SU-DHL-6 (cell line): ENCODE data around the gene LPAR4.

ENCODE experiments used
- H2AFZ ChIP-seq: fragments of 200-600 bp; sonication (generic); 2 replicates; pipeline ENCODE4 v1.6.1; 2014; ENCODE audit warnings: low read depth, mild to moderate bottlenecking, moderate library complexity, mixed read lengths, antibody characterized with exemption, low read length; ENCODE audit not compliant: severe bottlenecking
- H3F3A ChIP-seq: fragments of 200-600 bp; shearing (Covaris generic); 2 replicates; pipeline ENCODE4 v1.6.0; 2016; ENCODE audit warnings: antibody characterized with exemption, mild to moderate bottlenecking; ENCODE audit not compliant: insufficient read depth
- H3K27ac ChIP-seq: fragments of 200-600 bp; sonication (generic); 2 replicates; pipeline ENCODE4 v1.5.1; 2016; ENCODE audit warnings: low read depth, mild to moderate bottlenecking, low read length, moderate library complexity, mixed read lengths
- H3K27me3 ChIP-seq: fragments of 200-600 bp; sonication (generic), shearing (Covaris generic); 2 replicates; pipeline ENCODE4 v1.6.0; 2014; ENCODE audit warnings: mild to moderate bottlenecking, low read length
- H3K36me3 ChIP-seq: fragments of 200-600 bp; sonication (generic); 2 replicates; pipeline ENCODE4 v1.6.1; 2014; ENCODE audit warnings: mild to moderate bottlenecking, low read length, mixed read lengths
- H3K4me2 ChIP-seq: fragments of 300-600, 200-600 bp; shearing (Covaris generic), sonication (generic); 2 replicates; pipeline ENCODE4 v1.6.0; 2014; ENCODE audit warnings: low read length, low read depth, mild to moderate bottlenecking; ENCODE audit not compliant: poor library complexity, severe bottlenecking
- H3K4me3 ChIP-seq: fragments of 200-600 bp; sonication (generic); 2 replicates; pipeline ENCODE4 v1.5.1; 2014; ENCODE audit warnings: antibody characterized with exemption, low read length, mild to moderate bottlenecking, mixed read lengths; ENCODE audit not compliant: insufficient read depth, poor library complexity, severe bottlenecking
- H3K79me2 ChIP-seq: fragments of 200-600 bp; sonication (generic); 2 replicates; pipeline ENCODE4 v1.6.1; 2014; ENCODE audit warnings: mild to moderate bottlenecking, low read length, moderate library complexity; ENCODE audit not compliant: insufficient read depth
- H3K9ac ChIP-seq: fragments of 200-600 bp; sonication (generic); 2 replicates; pipeline ENCODE4 v1.7.0; 2014; ENCODE audit warnings: mild to moderate bottlenecking, low read length
- H3K9me2 ChIP-seq: fragments of 200-600 bp; sonication (generic); replicated peaks from 2 replicates; pipeline ENCODE4 v1.6.1; 2014; ENCODE audit warnings: low read length; ENCODE audit not compliant: insufficient read depth
- H3K9me3 ChIP-seq: fragments of 200-600 bp; sonication (generic); 2 replicates; pipeline ENCODE4 v1.6.1; 2014; ENCODE audit warnings: low read length, mixed read lengths; ENCODE audit not compliant: insufficient read depth
- H4K20me1 ChIP-seq: fragments of 200-600 bp; sonication (generic); 2 replicates; pipeline ENCODE4 v1.6.1; 2014; ENCODE audit warnings: low read depth, mild to moderate bottlenecking, antibody characterized with exemption, low read length, moderate library complexity, mixed read lengths
- EZH2phosphoT487 ChIP-seq: fragments of 200-600 bp; sonication (generic), shearing (Covaris generic); conservative IDR thresholded peaks from 2 replicates; pipeline ENCODE4 v1.6.1; 2018; ENCODE audit warnings: mild to moderate bottlenecking, antibody characterized with exemption, low read length, moderate library complexity, mixed read lengths
- TF ChIP-seq, protein P1 (sequence below): fragments of 200-600 bp; sonication (generic); IDR thresholded peaks from one replicate; pipeline ENCODE4 v1.5.1; 2017; ENCODE audit warnings: antibody characterized with exemption, mild to moderate bottlenecking, low read length, moderate library complexity; ENCODE audit not compliant: insufficient read depth, poor library complexity, severe bottlenecking

Gene LPAR4, protein sequence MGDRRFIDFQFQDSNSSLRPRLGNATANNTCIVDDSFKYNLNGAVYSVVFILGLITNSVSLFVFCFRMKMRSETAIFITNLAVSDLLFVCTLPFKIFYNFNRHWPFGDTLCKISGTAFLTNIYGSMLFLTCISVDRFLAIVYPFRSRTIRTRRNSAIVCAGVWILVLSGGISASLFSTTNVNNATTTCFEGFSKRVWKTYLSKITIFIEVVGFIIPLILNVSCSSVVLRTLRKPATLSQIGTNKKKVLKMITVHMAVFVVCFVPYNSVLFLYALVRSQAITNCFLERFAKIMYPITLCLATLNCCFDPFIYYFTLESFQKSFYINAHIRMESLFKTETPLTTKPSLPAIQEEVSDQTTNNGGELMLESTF

DNA sequence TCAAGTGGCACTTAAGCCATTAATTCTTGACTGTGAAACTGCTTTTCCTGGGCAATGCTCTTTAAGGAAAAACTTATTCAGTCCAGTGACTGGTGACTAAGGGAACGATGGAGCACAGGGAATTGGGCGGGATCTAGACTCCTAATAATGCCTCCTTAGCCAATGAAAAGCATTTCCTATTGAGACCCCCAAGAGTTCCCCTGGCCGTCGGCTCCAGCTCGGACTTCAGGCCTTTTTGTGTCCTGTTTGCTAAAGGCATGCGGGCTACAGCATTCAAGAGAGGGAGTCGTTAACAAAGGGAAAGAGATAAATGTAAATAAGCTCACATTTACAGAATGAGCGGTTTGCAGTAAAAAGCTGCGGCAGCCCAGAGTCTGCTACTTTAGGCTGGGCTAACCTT lies at the start of gene LPAR4:
Gene LPAR4 (plus strand): TSS at position 232 of the 400 bp plus-strand sequence. CDS start 7,150 bp downstream, outside the sequence.
- H3K9ac ChIP-seq = no peak within 1 kb of the TSS

DNA sequence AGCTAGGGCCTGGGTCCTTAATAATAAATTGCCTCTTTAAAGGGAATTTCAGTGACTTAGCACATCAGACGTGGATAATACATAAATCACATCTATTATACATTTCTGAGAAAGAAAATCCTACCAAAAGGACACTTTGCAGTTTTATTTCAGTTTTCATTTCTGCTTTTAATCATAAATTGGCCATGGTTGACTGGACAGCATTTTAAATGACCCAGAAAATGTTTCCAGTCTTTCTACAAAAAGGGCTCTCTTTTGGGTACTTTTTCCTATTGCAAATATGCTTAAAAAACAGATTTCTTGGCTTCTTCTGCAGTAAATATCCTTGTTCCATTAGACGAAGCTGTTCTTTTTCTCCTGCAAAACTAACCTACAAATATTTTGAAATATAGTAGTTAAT lies 41.4 kb upstream of the LPAR4 start:
- Histone ChIP-seq H3K9me2 (no peaks in the 10 kb centered on the region), H3K4me3 (no peak overlapping the region), H3K36me3 (no peaks in the 10 kb centered on the region), H3K9ac (no peak overlapping the region), H3K27ac (no peak overlapping the region), H4K20me1 (no peaks in the 10 kb centered on the region), H3K4me2 (no peak overlapping the region), H3K9me3 (no peaks in the 10 kb centered on the region), H3K79me2 (no peaks in the 10 kb centered on the region), H3K27me3 (no peaks in the 10 kb centered on the region), H2AFZ (no peak overlapping the region), H3F3A (no peaks in the 10 kb centered on the region)
- no peak for TF ChIP-seq EZH2phosphoT487
- TF ChIP-seq, protein P1, sequence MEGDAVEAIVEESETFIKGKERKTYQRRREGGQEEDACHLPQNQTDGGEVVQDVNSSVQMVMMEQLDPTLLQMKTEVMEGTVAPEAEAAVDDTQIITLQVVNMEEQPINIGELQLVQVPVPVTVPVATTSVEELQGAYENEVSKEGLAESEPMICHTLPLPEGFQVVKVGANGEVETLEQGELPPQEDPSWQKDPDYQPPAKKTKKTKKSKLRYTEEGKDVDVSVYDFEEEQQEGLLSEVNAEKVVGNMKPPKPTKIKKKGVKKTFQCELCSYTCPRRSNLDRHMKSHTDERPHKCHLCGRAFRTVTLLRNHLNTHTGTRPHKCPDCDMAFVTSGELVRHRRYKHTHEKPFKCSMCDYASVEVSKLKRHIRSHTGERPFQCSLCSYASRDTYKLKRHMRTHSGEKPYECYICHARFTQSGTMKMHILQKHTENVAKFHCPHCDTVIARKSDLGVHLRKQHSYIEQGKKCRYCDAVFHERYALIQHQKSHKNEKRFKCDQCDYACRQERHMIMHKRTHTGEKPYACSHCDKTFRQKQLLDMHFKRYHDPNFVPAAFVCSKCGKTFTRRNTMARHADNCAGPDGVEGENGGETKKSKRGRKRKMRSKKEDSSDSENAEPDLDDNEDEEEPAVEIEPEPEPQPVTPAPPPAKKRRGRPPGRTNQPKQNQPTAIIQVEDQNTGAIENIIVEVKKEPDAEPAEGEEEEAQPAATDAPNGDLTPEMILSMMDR = no peak

More for the DNA sequence above, at the start of gene LPAR4:
- Histone ChIP-seq H2AFZ (no peak within 1 kb of the TSS), H3K36me3 (no peaks in the 10 kb centered on the region), H3K9me3 (no peaks in the 10 kb centered on the region), H3K27ac (no peak within 1 kb of the TSS), H3K4me2 (no peak within 1 kb of the TSS), H3K27me3 (no peaks in the 10 kb centered on the region), H3F3A (no peaks in the 10 kb centered on the region), H3K9me2 (no peaks in the 10 kb centered on the region), H3K79me2 (no peaks in the 10 kb centered on the region), H3K4me3 (no peak within 1 kb of the TSS), H4K20me1 (no peaks in the 10 kb centered on the region)
- TF ChIP-seq EZH2phosphoT487 = no peak
- TF ChIP-seq, protein P1 = no peak

DNA sequence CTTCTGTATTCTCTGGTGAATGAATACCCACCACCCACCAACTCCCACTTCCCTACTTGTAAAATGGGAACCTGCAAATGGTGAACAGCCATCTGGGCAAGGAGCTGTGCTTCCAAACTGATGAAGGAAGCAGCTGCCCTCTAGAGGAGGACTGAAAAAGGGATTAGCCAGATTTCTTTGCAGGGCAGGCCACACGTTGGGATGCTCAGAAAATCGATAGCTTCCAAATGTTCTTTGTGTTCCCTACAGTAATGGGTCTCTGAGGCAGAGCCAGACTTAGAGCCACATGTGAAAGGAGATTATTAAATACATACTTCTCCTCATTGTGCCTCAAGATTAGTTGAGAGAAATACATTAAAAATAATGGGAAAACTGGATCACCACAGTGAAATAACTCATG lies 39.3 kb upstream of the LPAR4 start:
- no peaks in the 10 kb centered on the region for H3K9me2 ChIP-seq
- H3K4me3 ChIP-seq = no peak overlapping the region
- H3K79me2 ChIP-seq = no peaks in the 10 kb centered on the region
- H3K9me3 ChIP-seq = no peaks in the 10 kb centered on the region
- H3F3A ChIP-seq = no peaks in the 10 kb centered on the region
- H3K27me3 ChIP-seq = no peaks in the 10 kb centered on the region
- H3K4me2 ChIP-seq = no peak overlapping the region
- H3K9ac ChIP-seq = no peak overlapping the region
- no peaks in the 10 kb centered on the region for H4K20me1 ChIP-seq
- TF ChIP-seq, protein P1 = no peak
- no peak for TF ChIP-seq EZH2phosphoT487
- H3K27ac ChIP-seq = no peak overlapping the region
- H2AFZ ChIP-seq = no peak overlapping the region
- H3K36me3 ChIP-seq = no peaks in the 10 kb centered on the region
